Lower lobe of right lung (tissue), 2 donors: ENCODE measurements around the gene UTP18. TPM values are rescaled to one million over a fixed set of nuclear protein-coding genes. Genes with fewer than 3 reads are reported as not detected.

Source experiments
- ATAC-seq, 2 donors: fragments of 200-7000 bp; cut with Tn5 transposase; one replicate each; pipeline ENCODE4 v1.9.1; 2020 to 2022; ENCODE audit warnings: mild to moderate bottlenecking in 2 of 2, moderate library complexity in 2 of 2
- DNase-seq: peaks from one replicate; pipeline ENCODE4 v3.0.0-alpha.2; 2020
- H3K27ac ChIP-seq: fragments of 200-600 bp; one replicate; pipeline ENCODE4 v1.8.0; 2022
- H3K27me3 ChIP-seq: fragments of 200-600 bp; one replicate; pipeline ENCODE4 v1.8.0; 2022; ENCODE audit warnings: low read depth
- H3K36me3 ChIP-seq: fragments of 200-600 bp; one replicate; pipeline ENCODE4 v1.8.0; 2022; ENCODE audit warnings: mild to moderate bottlenecking
- H3K4me1 ChIP-seq: fragments of 200-600 bp; one replicate; pipeline ENCODE4 v1.8.0; 2022
- H3K4me3 ChIP-seq: fragments of 200-600 bp; one replicate; pipeline ENCODE4 v1.8.0; 2022; ENCODE audit warnings: mild to moderate bottlenecking
- H3K9me3 ChIP-seq: fragments of 200-600 bp; one replicate; pipeline ENCODE4 v1.8.0; 2022
- CTCF ChIP-seq: fragments of 200-600 bp; IDR thresholded peaks from one replicate; pipeline ENCODE4 v1.8.0; 2022; ENCODE audit warnings: antibody characterized with exemption, mild to moderate bottlenecking
- intact Hi-C: fragments of 100-400 bp; cut with DNase I; formaldehyde crosslinking; loops from one replicate; pipeline ENCODE4 v1.11.0; 2022
- total RNA-seq: library from RNA; stranded (reverse); fragmentation: NEBNext Ultra II Directional; extraction: Animal tissue kit (Norgen Biotek cat#: 25700); gene quantifications from one replicate; pipeline ENCODE4 v1.2.1, GENCODE V29; 2021
- donor health status: DM: no; HTN: yes; CAD: no; lungs with severe emphysema.

The UTP18 gene
- total RNA-seq, 1 donor from 2014 or later = 30.0 TPM

- no peaks in the 10 kb centered on the region for H3K36me3 ChIP-seq
- DNase-seq (no peak), ATAC-seq (no peak)
- no peaks in the 10 kb centered on the region for H3K4me1 ChIP-seq
- no peak for TF ChIP-seq CTCF
- H3K9me3 ChIP-seq = no peaks in the 10 kb centered on the region
- intact Hi-C loops = no loop called here
- no peaks in the 10 kb centered on the region for H3K27me3 ChIP-seq
- H3K27ac ChIP-seq = no peak overlapping the region
- no peak overlapping the region for H3K4me3 ChIP-seq
Observed at GRCh38 chr17:51342257-51342656, 81.9 kb downstream of the UTP18 start.

- intact Hi-C loops = no loop called here
- Histone ChIP-seq H3K27me3 (no peaks in the 10 kb centered on the region), H3K9me3 (no peaks in the 10 kb centered on the region), H3K4me3 (no peak overlapping the region), H3K27ac (no peak overlapping the region), H3K36me3 (no peaks in the 10 kb centered on the region), H3K4me1 (no peaks in the 10 kb centered on the region)
- TF ChIP-seq CTCF = no peak
- ATAC-seq (no peak), DNase-seq (no peak)
Observed at GRCh38 chr17:51344532-51344931, 84.2 kb downstream of the UTP18 start.

GRCh38 chr17:51346218-51346982, 86.1 kb downstream of the UTP18 start:
- Histone ChIP-seq H3K9me3 (no peaks in the 10 kb centered on the region), H3K36me3 (no peaks in the 10 kb centered on the region), H3K4me1 (no peaks in the 10 kb centered on the region), H3K27ac (no peak overlapping the region), H3K27me3 (peaks cover 6% of the 10 kb centered on the region), H3K4me3 (no peak overlapping the region)
- TF ChIP-seq CTCF = no peak
- ATAC-seq (no peak), DNase-seq (no peak)
- intact Hi-C loops = no loop called here

Other genes with a start within 250 kb of the UTP18 start
- gene SPAG9, start 139.7 kb upstream of the UTP18 start, total RNA-seq = 108 TPM
- gene NME1, start 107.0 kb upstream of the UTP18 start, total RNA-seq = 24.0 TPM
- 321 TPM for gene NME2, start 94.1 kb upstream of the UTP18 start, total RNA-seq
- 15.2 TPM for gene MBTD1, start 497 bp upstream of the UTP18 start, total RNA-seq